HUDEP-2 (cell line): ENCODE results near the gene PSMB11.
"Not testable (repeated sequence)": the region's sequence is repeated elsewhere in the genome, so short reads cannot be mapped to it uniquely, and the experiment has no call there.

Experiments used
- DNase-seq, 76 experiments: peaks; one replicate each; lab custom pipeline; 2025; ENCODE audit not compliant: unreplicated experiment in 76 of 76; lab: John Stamatoyannopoulos, UW

The PSMB11 gene

GRCh38 chr14:23013054-23013748 lies 28.8 kb upstream of the PSMB11 start:
- DNase-seq = no peak

- DNase-seq = not testable (repeated sequence)
Observed at GRCh38 chr14:23013749-23014054, 28.3 kb upstream of the PSMB11 start.

GRCh38 chr14:23015618-23016017 lies 26.4 kb upstream of the PSMB11 start:
- DNase-seq = no peak

GRCh38 chr14:23017091-23017490 lies 24.9 kb upstream of the PSMB11 start:
- DNase-seq = no peak

- DNase-seq = no peak
Observed at GRCh38 chr14:23018107-23018506, 23.9 kb upstream of the PSMB11 start.

GRCh38 chr14:23020143-23021128 lies 21.6 kb upstream of the PSMB11 start:
- peak in 51 of 76 experiments; percentile 7 to 75 (median 38) for DNase-seq

- DNase-seq = no peak
Observed at GRCh38 chr14:23021434-23021833, 20.6 kb upstream of the PSMB11 start.

GRCh38 chr14:23021889-23022442 lies 20.0 kb upstream of the PSMB11 start:
- DNase-seq = no peak

GRCh38 chr14:23023022-23023794 lies 18.8 kb upstream of the PSMB11 start:
- no peak for DNase-seq

- no peak for DNase-seq
Observed at GRCh38 chr14:23023795-23024152, 18.2 kb upstream of the PSMB11 start.

- DNase-seq = no peak
Observed at GRCh38 chr14:23024612-23025075, 17.4 kb upstream of the PSMB11 start.

- no peak for DNase-seq
Observed at GRCh38 chr14:23025151-23025814, 16.7 kb upstream of the PSMB11 start.

GRCh38 chr14:23028799-23029198 lies 13.2 kb upstream of the PSMB11 start:
- no peak for DNase-seq

- DNase-seq = no peak
Observed at GRCh38 chr14:23030936-23031335, 11.1 kb upstream of the PSMB11 start.

- no peak for DNase-seq
Observed at GRCh38 chr14:23033251-23033727, 8.7 kb upstream of the PSMB11 start.

GRCh38 chr14:23033801-23034497 lies 8.1 kb upstream of the PSMB11 start:
- DNase-seq = no peak

- DNase-seq = no peak
Observed at GRCh38 chr14:23034498-23035302, 7.3 kb upstream of the PSMB11 start, which contains the start of gene PSMB5. PSMB5 (minus strand) TSS chr14:23034900; CDS start chr14:23034881, 19 bp downstream.

- no peak for DNase-seq
Observed at GRCh38 chr14:23035303-23036144, 6.5 kb upstream of the PSMB11 start.
